ENCODE data around the gene CBR3.
"Not testable (repeated sequence)": the region's sequence is repeated elsewhere in the genome, so short reads cannot be mapped to it uniquely, and the experiment has no call there.

CBR3 gene

GRCh38 chr21:36134803-36135390 is at the start of gene CBR3:
TSS of gene CBR3 (plus strand) at chr21:36135079. CDS start at chr21:36135193, 114 bp downstream.
- no peak for DNase-seq

- DNase-seq, result no peak
Observed at GRCh38 chr21:36087362-36088138, 47.3 kb upstream of the CBR3 start.

- no peak for DNase-seq
Observed at GRCh38 chr21:36089946-36090345, 44.9 kb upstream of the CBR3 start.

- no peak for DNase-seq
Observed at GRCh38 chr21:36092681-36093080, 42.2 kb upstream of the CBR3 start.

GRCh38 chr21:36093512-36093911 is 41.4 kb upstream of the CBR3 start:
- no peak for DNase-seq

GRCh38 chr21:36096398-36097290 is 38.2 kb upstream of the CBR3 start:
- DNase-seq, result no peak

GRCh38 chr21:36097427-36098181 is 37.3 kb upstream of the CBR3 start:
- no peak for DNase-seq

- DNase-seq, result no peak
Observed at GRCh38 chr21:36098182-36098532, 36.7 kb upstream of the CBR3 start.

GRCh38 chr21:36099000-36099399 is 35.9 kb upstream of the CBR3 start:
- DNase-seq, result no peak

GRCh38 chr21:36099695-36100211 is 35.1 kb upstream of the CBR3 start:
- not testable (repeated sequence) for DNase-seq

GRCh38 chr21:36100971-36101641 is 33.8 kb upstream of the CBR3 start:
- no peak for DNase-seq

- no peak for DNase-seq
Observed at GRCh38 chr21:36103434-36103833, 31.4 kb upstream of the CBR3 start.

GRCh38 chr21:36104317-36105300 is 30.3 kb upstream of the CBR3 start:
- no peak for DNase-seq

GRCh38 chr21:36105327-36105842 is 29.5 kb upstream of the CBR3 start:
- no peak for DNase-seq

GRCh38 chr21:36109868-36110267 is 25.0 kb upstream of the CBR3 start:
- DNase-seq, result no peak

GRCh38 chr21:36111238-36111637 is 23.6 kb upstream of the CBR3 start:
- no peak for DNase-seq

GRCh38 chr21:36113647-36114428 is 21.0 kb upstream of the CBR3 start:
- DNase-seq, result peak; percentile 23 to 32

GRCh38 chr21:36115138-36115730 is 19.6 kb upstream of the CBR3 start:
- DNase-seq, result no peak

GRCh38 chr21:36117286-36117741 is 17.6 kb upstream of the CBR3 start:
- no peak for DNase-seq

Measured in NCI-H187 (cell line).